ENCODE results near the gene BLM. TPM values are rescaled to one million over a fixed set of nuclear protein-coding genes. Genes with fewer than 3 reads are reported as not detected.

Gene BLM
- total and polyA plus RNA-seq, 2 of the 8 experiments (the other 6 are each of a cell fraction or from before 2014, with no cell fraction given): 15.2 to 46.7 TPM

DNA sequence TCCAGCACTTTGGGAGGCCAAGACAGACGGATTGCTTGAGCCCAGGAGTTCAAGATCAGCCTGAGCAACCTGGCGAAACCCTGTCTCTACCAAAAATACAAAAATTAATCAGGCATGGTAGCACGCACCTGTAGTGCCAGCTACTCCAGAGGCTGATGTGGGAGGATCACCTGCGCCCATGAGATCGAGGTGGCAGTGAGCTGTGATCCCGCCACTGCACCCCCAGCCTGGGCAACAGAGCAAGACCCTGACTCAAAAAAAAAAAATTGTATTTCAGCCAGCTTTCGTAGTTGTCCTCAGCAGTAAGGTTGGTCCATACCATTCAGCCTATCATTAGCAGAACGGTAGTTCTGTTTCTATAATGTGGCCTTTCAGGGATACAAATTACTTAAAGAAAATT is 84.7 kb downstream of the BLM start:
- H2BK20ac ChIP-seq (ENCODE audit: low read length): no peak overlapping the region
- FAIRE-seq (no peak), DNase-seq (ENCODE audit: low read depth in 1 of 2, low spot score in 2 of 2) (no peak)
- H3K18ac ChIP-seq (ENCODE audit: extremely low read depth, low read length): no peak overlapping the region
- H3K23me2 ChIP-seq (ENCODE audit: low read depth, low read length): no peaks in the 10 kb centered on the region
- H4K20me1 ChIP-seq (replicated peaks in 1 of 2; ENCODE audit: control insufficient read depth in 1 of 2, insufficient read depth in 2 of 2, low read length in 2 of 2): no peaks in the 10 kb centered on the region
- no peak overlapping the region for H3K14ac ChIP-seq (ENCODE audit: insufficient read length)
- no peaks in the 10 kb centered on the region for H3K9me3 ChIP-seq (ENCODE audit: insufficient read depth in 2 of 2, low read depth in 1 of 2, low read length in 1 of 2)
- H3K79me1 ChIP-seq (ENCODE audit: low read depth, low read length): no peaks in the 10 kb centered on the region
- no peak overlapping the region for H3K4me2 ChIP-seq (ENCODE audit: insufficient read depth in 1 of 2, low read depth in 2 of 2, low read length in 2 of 2)
- no peak overlapping the region for H3K4ac ChIP-seq (replicated peaks; ENCODE audit: insufficient read length, low read depth, low read length)
- H3K27ac ChIP-seq (ENCODE audit: low read depth, low read length): no peak overlapping the region
- H2BK5ac ChIP-seq (ENCODE audit: low read depth, low read length): no peak overlapping the region
- H3K23ac ChIP-seq (ENCODE audit: insufficient read length): no peak overlapping the region
- no peaks in the 10 kb centered on the region for H3K4me1 ChIP-seq (replicated peaks in 1 of 4; ENCODE audit: control insufficient read depth in 3 of 4, insufficient read depth in 4 of 4, low read length in 3 of 4)
- H3K27me3 ChIP-seq (replicated peaks in 1 of 4; ENCODE audit: control insufficient read depth in 3 of 4, extremely low read depth in 1 of 4, insufficient read depth in 3 of 4, low read length in 3 of 4): no peaks in the 10 kb centered on the region
- no peak overlapping the region for H3K9ac ChIP-seq (replicated peaks in 1 of 4; ENCODE audit: extremely low read depth in 1 of 4, low read depth in 3 of 4, low read length in 3 of 4)
- no peak overlapping the region for H4K91ac ChIP-seq (replicated peaks; ENCODE audit: insufficient read length, low read length)
- H3K56ac ChIP-seq (replicated peaks; ENCODE audit: insufficient read length, low read depth, low read length): no peak overlapping the region
- no peak overlapping the region for H4K5ac ChIP-seq (ENCODE audit: insufficient read length, low read depth, low read length)
- peaks cover 0 to 15% (median 9%) of the 10 kb centered on the region in 4 experiments; a peak in 4 of 8 replicates for H3K36me3 ChIP-seq (ENCODE audit: control insufficient read depth in 2 of 4, insufficient read depth in 4 of 4, low read length in 3 of 4)
- no peak overlapping the region for H2BK15ac ChIP-seq (ENCODE audit: low read length)
- no peaks in the 10 kb centered on the region for H3K79me2 ChIP-seq (ENCODE audit: control insufficient read depth in 1 of 2, insufficient read depth in 2 of 2, low read length in 2 of 2)
- H4K8ac ChIP-seq (ENCODE audit: extremely low read depth, insufficient read depth, low read length): no peak overlapping the region
- H2AFZ ChIP-seq (ENCODE audit: low read length): no peak overlapping the region
- POLR2A ChIA-PET (ENCODE audit: partially characterized antibody): no interaction called here
- no peak overlapping the region for H2BK120ac ChIP-seq (replicated peaks; ENCODE audit: low read depth, low read length)
- H2AK5ac ChIP-seq (ENCODE audit: low read depth, low read length): no peak overlapping the region
- 90% methylated on average over 8 of the region's 8 CpGs; no CpG with 5 or more reads in 1 of the 2 experiments for WGBS, 2 experiments (ENCODE audit: extremely low coverage in 1 of 2, insufficient coverage in 1 of 2, insufficient read length in 1 of 2, insufficient replicate concordance in 2 of 2, low coverage in 1 of 2, low lambda C conversion rate in 2 of 2, missing lambda C conversion rate in 1 of 2)
- H2BK12ac ChIP-seq (ENCODE audit: low read depth, low read length): no peak overlapping the region
- CTCF ChIA-PET (ENCODE audit: partially characterized antibody): interaction anchor here (0.7 to 5.5 kb wide), 3 partner anchors 13 to 145 kb away, joined by 3 to 23 read pairs (median 4); no protein-coding TSS in a partner anchor
- no peak overlapping the region for H3K4me3 ChIP-seq (ENCODE audit: extremely low read depth in 1 of 4, insufficient read depth in 2 of 4, low read depth in 3 of 4, low read length in 4 of 4)
- TF ChIP-seq GTF2F1 (IDR thresholded peaks at IDR 0.05; ENCODE audit: borderline replicate concordance, low read depth, low read length) (no peak), RAD21 (IDR thresholded peaks at IDR 0.05 in 1 of 2, conservative IDR thresholded peaks at IDR 0.05 in 1 of 2; ENCODE audit: low read depth in 2 of 2, low read length in 2 of 2) (no peak), NANOG (IDR thresholded peaks at IDR 0.05; ENCODE audit: insufficient read depth, low read depth, low read length, poor library complexity, severe bottlenecking) (no peak), MAFK (IDR thresholded peaks at IDR 0.05; ENCODE audit: low read depth, low read length) (no peak), CHD2 (IDR thresholded peaks at IDR 0.05; ENCODE audit: low read length) (no peak), JUN (IDR thresholded peaks at IDR 0.05; ENCODE audit: low read depth, low read length) (no peak), CBX8 (IDR thresholded peaks at IDR 0.05; ENCODE audit: borderline replicate concordance, low read depth, low read length) (no peak), CBX5 (IDR thresholded peaks at IDR 0.05; ENCODE audit: low read depth, low read length) (no peak), SIX5 (IDR thresholded peaks at IDR 0.05; ENCODE audit: low read depth, low read length) (no peak), CHD1 (IDR thresholded peaks at IDR 0.05; ENCODE audit: low read depth, low read length) (no peak), YY1 (IDR thresholded peaks at IDR 0.05; ENCODE audit: low read depth, low read length) (no peak), RNF2 (IDR thresholded peaks at IDR 0.05; ENCODE audit: borderline replicate concordance, low read depth, low read length, missing control alignments, poor library complexity, severe bottlenecking) (no peak)
- TF ChIP-seq, protein P1, sequence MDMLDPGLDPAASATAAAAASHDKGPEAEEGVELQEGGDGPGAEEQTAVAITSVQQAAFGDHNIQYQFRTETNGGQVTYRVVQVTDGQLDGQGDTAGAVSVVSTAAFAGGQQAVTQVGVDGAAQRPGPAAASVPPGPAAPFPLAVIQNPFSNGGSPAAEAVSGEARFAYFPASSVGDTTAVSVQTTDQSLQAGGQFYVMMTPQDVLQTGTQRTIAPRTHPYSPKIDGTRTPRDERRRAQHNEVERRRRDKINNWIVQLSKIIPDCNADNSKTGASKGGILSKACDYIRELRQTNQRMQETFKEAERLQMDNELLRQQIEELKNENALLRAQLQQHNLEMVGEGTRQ (IDR thresholded peaks at IDR 0.05; ENCODE audit: low read length): no peak

All from H1 (cell line).